Activated CD8-positive, alpha-beta memory T cell treated with anti-CD3 and anti-CD28 coated beads for 36 hours (primary cell): Measurements from ENCODE around the gene SPNS3. TPM values are rescaled to one million over a fixed set of nuclear protein-coding genes. Genes with fewer than 3 reads are reported as not detected.

Source experiments
- CTCF ChIA-PET: fragments of 350-600 bp; sonication (Branson Sonifier 250); formaldehyde crosslinking; loops from one replicate; lab custom pipeline; 2021; ENCODE audit warnings: antibody characterized with exemption; lab: Charles Lee
- POLR2A ChIA-PET: fragments of 350-600 bp; sonication (Branson Sonifier 250); formaldehyde crosslinking; loops from one replicate; lab custom pipeline; 2021; ENCODE audit warnings: antibody characterized with exemption; lab: Charles Lee
- total RNA-seq, 2 experiments: library from RNA; stranded (reverse); gene quantifications; one replicate each; pipeline ENCODE4 v1.2.3, GENCODE V29; 2021

SPNS3 gene
- total RNA-seq = 10 to 100 TPM; 17.8 to 20.5 TPM

GRCh38 chr17:4433515-4434031 is at the start of gene SPNS3:
Gene SPNS3 (plus strand): TSS chr17:4433940. CDS start chr17:4433968, 28 bp downstream.
- POLR2A ChIA-PET = interaction anchor here (0.6 to 1.4 kb wide), 2 partner anchors 13 to 291 kb away, joined by 4 to 5 read pairs; partner anchors contain the start of genes CYB5D2 and ZZEF1
- CTCF ChIA-PET = interaction anchor here (0.9 to 1.5 kb wide), 3 partner anchors 13 to 130 kb away, joined by 3 to 16 read pairs (median 3); no protein-coding TSS in a partner anchor

- POLR2A ChIA-PET = no interaction called here
- CTCF ChIA-PET = interaction anchor here (0.6 to 1.2 kb wide), 2 partner anchors 64 to 174 kb away, joined by 3 to 7 read pairs; no protein-coding TSS in a partner anchor
Observed at GRCh38 chr17:4386406-4386805, 47.3 kb upstream of the SPNS3 start.

- ChIA-PET POLR2A (no interaction called here), CTCF (interaction anchor here (1.1 to 1.2 kb wide), 3 partner anchors 9 to 175 kb away, joined by 3 to 7 read pairs (median 4); no protein-coding TSS in a partner anchor)
Observed at GRCh38 chr17:4387137-4387536, 46.6 kb upstream of the SPNS3 start.

- POLR2A ChIA-PET = no interaction called here
- CTCF ChIA-PET = no interaction called here
Observed at GRCh38 chr17:4389079-4389478, 44.7 kb upstream of the SPNS3 start.

GRCh38 chr17:4393806-4394205 is 39.9 kb upstream of the SPNS3 start:
- POLR2A ChIA-PET = no interaction called here
- CTCF ChIA-PET = no interaction called here

GRCh38 chr17:4394208-4395110 is 39.3 kb upstream of the SPNS3 start:
- POLR2A ChIA-PET = no interaction called here
- CTCF ChIA-PET = interaction anchor here (0.7 kb wide), 1 partner anchor 19 kb away, joined by 3 read pairs; no protein-coding TSS in a partner anchor

GRCh38 chr17:4395111-4395478 is 38.6 kb upstream of the SPNS3 start:
- ChIA-PET POLR2A (no interaction called here), CTCF (interaction anchor here (0.7 kb wide), 1 partner anchor 20 kb away, joined by 3 read pairs; no protein-coding TSS in a partner anchor)

- CTCF ChIA-PET = no interaction called here
- POLR2A ChIA-PET = no interaction called here
Observed at GRCh38 chr17:4397840-4398239, 35.9 kb upstream of the SPNS3 start.

- ChIA-PET CTCF (interaction anchor here (1.0 kb wide), 1 partner anchor 24 kb away, joined by 6 read pairs; no protein-coding TSS in a partner anchor), POLR2A (no interaction called here)
Observed at GRCh38 chr17:4405038-4405669, 28.6 kb upstream of the SPNS3 start.

GRCh38 chr17:4405699-4406098 is 28.0 kb upstream of the SPNS3 start:
- POLR2A ChIA-PET = no interaction called here
- CTCF ChIA-PET = interaction anchor here (1.0 kb wide), 2 partner anchors 25 to 190 kb away, joined by 4 to 6 read pairs; no protein-coding TSS in a partner anchor

GRCh38 chr17:4406386-4406785 is 27.4 kb upstream of the SPNS3 start:
- POLR2A ChIA-PET = no interaction called here

GRCh38 chr17:4407216-4407615 is 26.5 kb upstream of the SPNS3 start:
- CTCF ChIA-PET = interaction anchor here (1.9 kb wide), 1 partner anchor 192 kb away, joined by 5 read pairs; no protein-coding TSS in a partner anchor
- POLR2A ChIA-PET = no interaction called here

More at GRCh38 chr17:4406386-4406785, 27.4 kb upstream of the SPNS3 start:
- CTCF ChIA-PET = interaction anchor here (1.0 kb wide), 1 partner anchor 191 kb away, joined by 4 read pairs; no protein-coding TSS in a partner anchor

GRCh38 chr17:4407851-4408250 is 25.9 kb upstream of the SPNS3 start:
- CTCF ChIA-PET = interaction anchor here (1.9 kb wide), 1 partner anchor 192 kb away, joined by 5 read pairs; no protein-coding TSS in a partner anchor
- POLR2A ChIA-PET = no interaction called here

- POLR2A ChIA-PET = no interaction called here
- CTCF ChIA-PET = interaction anchor here (0.7 to 0.9 kb wide), 2 partner anchors 33 to 158 kb away, joined by 3 to 4 read pairs; no protein-coding TSS in a partner anchor
Observed at GRCh38 chr17:4409659-4410058, 24.1 kb upstream of the SPNS3 start.

- ChIA-PET CTCF (interaction anchor here (1.1 to 1.7 kb wide), 4 partner anchors 10 to 202 kb away, joined by 3 to 10 read pairs (median 4); no protein-coding TSS in a partner anchor), POLR2A (no interaction called here)
Observed at GRCh38 chr17:4411201-4411600, 22.5 kb upstream of the SPNS3 start.

GRCh38 chr17:4412933-4413831 is 20.6 kb upstream of the SPNS3 start:
- CTCF ChIA-PET = interaction anchor here (0.6 to 1.8 kb wide), 13 partner anchors 9 to 213 kb away, joined by 3 to 7 read pairs (median 3); no protein-coding TSS in a partner anchor
- POLR2A ChIA-PET = no interaction called here

GRCh38 chr17:4417129-4417667 is 16.5 kb upstream of the SPNS3 start:
- ChIA-PET CTCF (interaction anchor here (0.6 to 2.1 kb wide), 3 partner anchors 18 to 202 kb away, joined by 3 to 6 read pairs (median 4); no protein-coding TSS in a partner anchor), POLR2A (no interaction called here)
